Natural killer cell (primary cell): ENCODE results near the gene SPDYC. TPM values are rescaled to one million over a fixed set of nuclear protein-coding genes. Genes with fewer than 3 reads are reported as not detected.
A peak's percentile ranks its signal among the peaks of the same experiment; 100 is the strongest.

Experiments used
- ATAC-seq, 3 donors: fragments of 150-1000 bp in 2 of 3; fragments of 200-7000 bp in 1 of 3; cut with Tn5 transposase; 1 replicate in 1 of 3; 2 replicates in 2 of 3; pipeline ENCODE4 v1.10.0; 2021; ENCODE audit warnings: mild to moderate bottlenecking in 2 of 3, moderate library complexity in 2 of 3
- DNase-seq, 2 donors: peaks; one replicate each; pipeline versions ENCODE4 v3.0.0 to v3.0.0-alpha.2; 2013 to 2021; ENCODE audit warnings: mixed read lengths in 1 of 2
- H3K27ac ChIP-seq: one replicate; pipeline ENCODE4 v1.5.1; 2013; ENCODE audit warnings: mild to moderate bottlenecking, low read length
- H3K27me3 ChIP-seq: one replicate; pipeline ENCODE4 v1.6.1; 2013; ENCODE audit warnings: low read length; ENCODE audit not compliant: control insufficient read depth, insufficient read depth
- H3K36me3 ChIP-seq: one replicate; pipeline ENCODE4 v1.6.1; 2013; ENCODE audit warnings: low read length; ENCODE audit not compliant: control insufficient read depth, insufficient read depth
- H3K4me1 ChIP-seq: one replicate; pipeline ENCODE4 v1.6.1; 2013; ENCODE audit warnings: low read length; ENCODE audit not compliant: control insufficient read depth, insufficient read depth
- H3K4me3 ChIP-seq: one replicate; pipeline ENCODE4 v1.5.1; 2013; ENCODE audit warnings: low read length
- H3K9me3 ChIP-seq: one replicate; pipeline ENCODE4 v1.6.1; 2013; ENCODE audit warnings: low read length; ENCODE audit not compliant: control insufficient read depth, insufficient read depth
- H3K27ac Mint-ChIP-seq, 2 donors: one replicate each; pipeline ENCODE4 v1.8.0; 2022; ENCODE audit warnings: mild to moderate bottlenecking in 2 of 2, mixed read lengths in 2 of 2, moderate library complexity in 1 of 2
- H3K27me3 Mint-ChIP-seq, 2 donors: one replicate each; pipeline ENCODE4 v1.8.0; 2022; ENCODE audit warnings: low read depth in 2 of 2, mixed read lengths in 2 of 2
- H3K36me3 Mint-ChIP-seq: one replicate; pipeline ENCODE4 v1.8.0; 2022; ENCODE audit warnings: mixed read lengths
- H3K4me1 Mint-ChIP-seq, 2 donors: one replicate each; pipeline ENCODE4 v1.8.0; 2022; ENCODE audit warnings: mixed read lengths in 2 of 2
- H3K4me3 Mint-ChIP-seq: one replicate; pipeline ENCODE4 v1.8.0; 2022; ENCODE audit warnings: mild to moderate bottlenecking, moderate library complexity, mixed read lengths
- H3K9me3 Mint-ChIP-seq, 2 donors: one replicate each; pipeline ENCODE4 v1.8.0; 2022; ENCODE audit warnings: mixed read lengths in 2 of 2
- CTCF ChIP-seq: fragments of 200-600 bp; IDR thresholded peaks from one replicate; pipeline ENCODE4 v1.8.0; 2022; ENCODE audit warnings: antibody characterized with exemption
- WGBS: methylation state at CpG from one replicate; pipeline ENCODE4 v1.1.7; 2013; ENCODE audit warnings: missing lambda C conversion rate; ENCODE audit not compliant: insufficient coverage; 5-methylcytosine and 5-hydroxymethylcytosine counted together
- intact Hi-C: fragments of 100-400 bp; cut with micrococcal nuclease; formaldehyde crosslinking; loops from one replicate; pipeline ENCODE4 v1.14.2; 2022
- total RNA-seq, 4 donors: library from RNA; stranded (reverse); fragments of 120-200 nt in 1 of 4; gene quantifications; one replicate each; pipeline versions ENCODE4 v1.2.3 to v1.2.4, GENCODE V29; 2013 to 2022

SPDYC gene
- total RNA-seq, 3 donors from 2014 or later (not counting 1 experiment from before 2014, with no cell fraction given), result not detected

GRCh38 chr11:65214212-65214845 lies 44.3 kb downstream of the SPDYC start:
- H3K27me3 ChIP-seq, result no peaks in the 10 kb centered on the region
- H3K27ac ChIP-seq, result no peak overlapping the region
- Mint-ChIP-seq H3K4me1 (peaks cover 19 to 42% of the 10 kb centered on the region in 2 donors), H3K27me3 (peaks cover 0 to 11% of the 10 kb centered on the region in 2 donors), H3K9me3 (no peaks in the 10 kb centered on the region), H3K4me3 (peak overlapping the region; percentile 78), H3K36me3 (no peaks in the 10 kb centered on the region), H3K27ac (peak overlapping the region in 1 of 2 donors; percentile 31)
- H3K36me3 ChIP-seq, result peaks cover 27% of the 10 kb centered on the region
- peak overlapping the region; percentile 9 for H3K4me3 ChIP-seq
- TF ChIP-seq CTCF, result no peak
- DNase-seq (no peak), ATAC-seq (no peak)
- 40% methylated on average over 15 of the region's 16 CpGs for WGBS
- no peaks in the 10 kb centered on the region for H3K9me3 ChIP-seq
- H3K4me1 ChIP-seq, result peaks cover 35% of the 10 kb centered on the region
- intact Hi-C loops, result loop anchor here (5.0 to 10.0 kb wide), 2 partner anchors 38 to 290 kb away; no protein-coding TSS in a partner anchor

- TF ChIP-seq CTCF, result no peak
Measured at GRCh38 chr11:65215441-65216076, 45.5 kb downstream of the SPDYC start.

GRCh38 chr11:65216830-65217229 lies 46.8 kb downstream of the SPDYC start:
- Histone ChIP-seq H3K4me1 (peaks cover 38% of the 10 kb centered on the region), H3K36me3 (peaks cover 2% of the 10 kb centered on the region), H3K9me3 (no peaks in the 10 kb centered on the region), H3K27ac (no peak overlapping the region), H3K27me3 (no peaks in the 10 kb centered on the region), H3K4me3 (no peak overlapping the region)
- H3K4me1 Mint-ChIP-seq, result peaks cover 19 to 47% of the 10 kb centered on the region in 2 donors
- no peak for TF ChIP-seq CTCF
- H3K36me3 Mint-ChIP-seq, result no peaks in the 10 kb centered on the region
- ATAC-seq, result no peak
- no peak overlapping the region for H3K4me3 Mint-ChIP-seq
- DNase-seq, result no peak
- intact Hi-C loops, result loop anchor here (10.0 kb wide), 1 partner anchor 288 kb away; no protein-coding TSS in a partner anchor
- H3K27me3 Mint-ChIP-seq, result peaks cover 0 to 17% of the 10 kb centered on the region in 2 donors
- H3K9me3 Mint-ChIP-seq, result no peaks in the 10 kb centered on the region
- 96% methylated on average over 6 of the region's 6 CpGs for WGBS
- H3K27ac Mint-ChIP-seq, result no peak overlapping the region

More at GRCh38 chr11:65215441-65216076, 45.5 kb downstream of the SPDYC start:
- Histone ChIP-seq H3K36me3 (peaks cover 15% of the 10 kb centered on the region), H3K27ac (no peak overlapping the region), H3K9me3 (no peaks in the 10 kb centered on the region), H3K4me3 (no peak overlapping the region), H3K27me3 (no peaks in the 10 kb centered on the region), H3K4me1 (peaks cover 38% of the 10 kb centered on the region)
- WGBS, result 92% methylated on average over 23 of the region's 24 CpGs
- intact Hi-C loops, result loop anchor here (10.0 kb wide), 1 partner anchor 289 kb away; no protein-coding TSS in a partner anchor
- peak overlapping the region; percentile 4 for H3K4me3 Mint-ChIP-seq
- H3K9me3 Mint-ChIP-seq, result no peaks in the 10 kb centered on the region
- ATAC-seq (no peak), DNase-seq (no peak)
- no peaks in the 10 kb centered on the region for H3K36me3 Mint-ChIP-seq
- no peak overlapping the region for H3K27ac Mint-ChIP-seq
- peaks cover 0 to 17% of the 10 kb centered on the region in 2 donors for H3K27me3 Mint-ChIP-seq
- H3K4me1 Mint-ChIP-seq, result peaks cover 19 to 47% of the 10 kb centered on the region in 2 donors
